ENCODE data around the gene CKS2.
A peak's percentile ranks its signal among the peaks of the same experiment; 100 is the strongest.
"Not testable (repeated sequence)": the region's sequence is repeated elsewhere in the genome, so short reads cannot be mapped to it uniquely, and the experiment has no call there.

The CKS2 gene

DNA sequence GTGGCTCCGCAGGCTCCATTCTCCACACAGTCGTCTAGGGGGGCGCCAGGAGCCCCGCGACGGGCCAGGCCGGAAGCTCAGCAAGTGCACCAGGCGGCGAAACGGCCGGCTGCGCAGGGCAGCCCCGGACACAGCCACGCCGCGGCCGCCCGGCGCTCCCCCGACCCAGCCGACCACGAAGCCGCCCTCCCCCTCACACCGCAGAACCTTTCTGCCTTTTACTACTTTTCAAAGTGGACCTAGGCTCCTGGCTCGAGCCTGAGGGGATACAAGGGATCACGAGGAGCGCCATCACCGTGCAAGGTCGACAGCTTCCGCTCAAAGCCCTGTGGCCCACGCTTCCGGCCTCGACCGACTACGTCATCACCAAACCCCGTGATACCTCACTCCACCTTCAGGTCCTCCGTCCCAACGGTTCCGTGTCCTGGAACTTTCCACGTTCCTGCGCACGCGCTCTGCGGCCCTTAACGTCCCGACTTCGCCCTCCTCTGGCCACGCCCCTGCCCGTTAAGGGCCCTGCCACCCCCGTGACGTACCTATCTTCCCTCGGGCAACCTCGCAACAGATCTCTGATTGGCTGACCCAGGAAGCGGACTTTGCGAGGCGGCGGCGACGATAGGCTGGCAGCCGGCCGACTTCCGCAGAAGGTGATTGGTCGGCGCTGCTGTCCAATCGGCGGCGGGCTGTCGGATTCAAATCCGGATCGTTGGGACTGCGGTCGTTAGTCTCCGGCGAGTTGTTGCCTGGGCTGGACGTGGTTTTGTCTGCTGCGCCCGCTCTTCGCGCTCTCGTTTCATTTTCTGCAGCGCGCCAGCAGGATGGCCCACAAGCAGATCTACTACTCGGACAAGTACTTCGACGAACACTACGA, at the start of gene CKS2:
Gene CKS2 (plus strand): TSS at position 721 of the 871 bp plus-strand sequence. CDS start 98 bp downstream, at position 819.
- peak; percentile 98 for DNase-seq

DNA sequence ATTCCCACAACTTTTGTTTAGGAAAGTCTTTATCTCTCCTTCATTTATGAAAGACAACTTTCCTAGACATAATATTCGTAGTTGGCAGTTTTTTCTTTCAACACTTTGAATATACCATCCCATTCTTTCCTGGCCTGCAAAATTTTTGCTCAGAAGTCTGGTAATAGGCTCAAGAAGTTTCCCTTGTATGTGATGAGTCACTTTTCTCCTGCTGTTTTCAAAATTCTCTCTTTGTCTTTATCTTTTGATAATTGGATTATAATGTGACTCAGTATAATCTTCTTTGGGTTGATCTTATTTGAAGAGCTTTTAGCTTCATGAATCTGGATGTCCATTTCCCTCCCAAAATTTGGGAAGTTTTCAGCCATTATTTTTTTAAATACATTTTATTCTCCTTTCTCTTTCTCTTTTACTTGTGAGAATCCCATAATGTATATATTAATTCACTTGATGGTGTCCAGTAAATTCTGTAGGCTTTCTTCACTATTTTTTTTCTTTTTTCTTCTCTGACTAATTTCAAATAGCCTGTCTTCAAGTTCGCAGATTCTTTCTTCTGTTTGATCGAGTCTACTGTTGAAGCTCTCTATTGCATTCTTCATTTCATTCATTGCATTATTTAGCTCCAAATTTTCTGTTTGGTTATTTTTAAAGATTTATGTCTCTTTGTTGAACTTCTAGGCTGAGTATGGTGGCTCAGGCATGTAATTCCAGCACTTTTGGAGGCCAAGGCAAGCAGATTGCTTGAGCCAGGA, 37.3 kb upstream of the CKS2 start:
- DNase-seq, result no peak

DNA sequence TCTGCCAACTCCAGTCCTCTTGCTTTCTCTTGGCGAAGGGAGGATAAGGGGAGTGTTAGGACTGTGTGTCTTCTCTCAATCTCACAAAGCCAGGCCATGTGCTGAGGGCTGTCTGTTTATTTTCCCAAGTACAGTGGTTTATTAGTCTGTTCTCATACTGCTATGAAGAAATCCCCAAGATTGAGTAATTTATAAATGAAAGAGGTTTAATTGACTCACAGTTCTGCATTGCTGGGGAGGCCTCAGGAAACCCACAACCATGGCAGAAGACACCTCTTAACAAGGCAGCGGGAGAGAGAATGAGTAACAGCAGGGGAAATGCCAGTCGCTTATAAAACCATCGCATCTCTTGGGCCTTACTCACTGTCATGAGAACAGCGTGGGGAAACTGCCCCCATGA, 36.2 kb upstream of the CKS2 start:
- no peak for DNase-seq

DNA sequence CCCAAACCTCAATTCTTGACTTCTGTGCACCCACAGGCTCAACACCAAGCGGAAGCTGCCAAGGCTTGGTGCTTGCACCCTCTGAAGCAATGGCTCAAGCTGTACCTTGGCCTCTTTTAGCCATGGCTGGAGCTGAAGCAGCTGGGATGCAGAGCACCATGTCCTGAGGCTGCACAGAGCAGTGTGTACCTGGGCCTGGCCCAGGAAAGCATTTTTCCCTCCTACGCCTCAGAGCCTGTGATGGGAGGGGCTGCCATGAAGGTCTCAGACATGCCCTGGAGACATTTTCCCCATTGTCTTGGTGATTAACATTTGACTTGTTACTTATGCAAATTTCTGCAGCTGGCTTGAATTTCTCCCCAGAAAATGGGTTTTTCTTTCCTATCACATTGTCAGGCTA, 35.0 kb upstream of the CKS2 start:
- DNase-seq, result not testable (repeated sequence)

DNA sequence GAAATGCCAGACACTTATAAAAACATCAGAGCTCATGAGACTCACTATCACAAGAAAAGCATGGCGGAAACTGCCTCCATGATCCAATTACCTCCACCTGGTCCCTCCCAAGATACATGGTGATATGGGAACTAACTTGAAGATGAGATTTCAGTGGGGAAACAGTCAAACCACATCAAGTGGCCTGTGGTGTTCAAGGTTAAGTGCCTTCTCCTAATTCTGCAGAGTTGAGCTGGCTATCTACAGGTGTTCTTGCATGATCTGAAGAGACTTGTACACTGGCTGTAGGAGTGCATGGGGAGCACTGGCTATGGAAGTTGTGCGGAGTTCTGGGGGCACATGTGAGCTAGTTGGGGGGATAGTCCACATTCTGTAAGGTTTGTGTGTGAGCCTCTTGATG, 34.0 kb upstream of the CKS2 start:
- no peak for DNase-seq

DNA sequence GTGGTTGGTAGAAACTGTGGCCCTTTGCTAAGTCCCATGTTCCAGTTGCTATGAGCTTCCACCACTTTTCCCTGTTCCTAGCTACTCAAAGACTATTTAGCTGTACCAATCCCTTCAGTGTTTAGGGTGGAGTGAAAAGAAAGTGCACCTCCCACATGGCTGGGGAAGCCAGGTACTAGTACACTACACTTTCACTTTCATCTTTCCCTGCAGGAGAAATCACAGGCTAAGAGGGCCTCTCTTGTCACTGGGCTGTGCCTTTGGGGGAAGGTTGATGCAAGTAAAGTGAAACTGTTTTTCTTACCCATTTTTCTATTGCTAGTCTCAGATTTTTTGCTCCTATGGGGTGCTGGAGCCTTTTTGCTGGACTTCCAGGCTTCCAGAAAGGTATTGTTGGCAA, 33.5 kb upstream of the CKS2 start:
- no peak for DNase-seq

DNA sequence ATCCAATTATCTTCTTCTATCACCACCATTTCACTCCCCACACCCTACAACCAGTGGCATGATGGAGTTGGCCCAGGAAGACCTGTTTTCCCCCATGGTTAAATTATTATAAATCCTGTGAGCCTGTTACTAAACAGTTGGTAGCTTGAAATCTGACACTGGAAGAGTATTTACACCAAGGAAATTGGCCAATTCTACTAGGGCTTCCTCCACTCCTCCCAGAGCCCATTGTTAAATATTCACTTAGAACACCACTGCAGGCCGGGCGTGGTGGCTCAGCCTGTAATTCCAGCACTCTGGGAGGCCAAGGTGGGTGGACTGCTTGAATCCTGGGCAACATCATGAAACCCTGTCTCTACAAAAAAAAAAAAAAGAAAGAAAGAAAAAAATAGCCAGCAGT, 32.4 kb upstream of the CKS2 start:
- no peak for DNase-seq

DNA sequence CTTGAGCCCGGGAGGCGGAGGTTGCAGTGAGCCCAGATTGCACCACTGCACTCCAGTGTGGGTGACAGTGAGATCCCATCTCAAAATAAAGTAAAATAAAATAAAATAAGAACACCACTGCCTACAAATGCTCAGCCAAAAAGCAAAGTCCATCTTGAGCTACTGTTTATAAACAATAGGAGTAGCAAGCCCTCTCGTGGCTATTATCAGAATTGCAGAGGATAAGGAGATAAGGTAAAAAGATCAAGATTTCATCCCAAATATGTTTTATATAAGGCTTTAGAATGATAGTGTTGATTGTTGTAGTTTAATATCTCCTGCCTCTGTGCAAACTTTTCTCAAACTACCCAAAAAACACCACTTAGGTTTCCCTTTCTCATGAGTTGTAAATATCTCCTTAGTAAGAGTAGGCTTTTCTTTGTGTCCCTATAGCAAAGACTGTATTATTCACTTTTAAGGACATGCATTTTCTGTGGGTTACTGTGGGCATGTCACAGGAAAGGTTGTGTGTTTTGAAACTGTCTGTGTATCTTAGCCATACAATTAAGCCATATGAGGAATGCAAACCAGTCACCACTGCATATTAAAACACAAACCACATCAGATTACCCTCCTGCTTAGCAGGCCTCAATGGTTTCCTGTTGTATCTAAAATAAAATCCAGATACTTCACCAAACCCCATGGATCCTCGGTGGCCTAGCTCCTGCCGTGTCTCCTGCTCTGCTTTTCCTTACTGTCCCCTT, 31.8 kb upstream of the CKS2 start:
- peak; percentile 8 for DNase-seq

DNA sequence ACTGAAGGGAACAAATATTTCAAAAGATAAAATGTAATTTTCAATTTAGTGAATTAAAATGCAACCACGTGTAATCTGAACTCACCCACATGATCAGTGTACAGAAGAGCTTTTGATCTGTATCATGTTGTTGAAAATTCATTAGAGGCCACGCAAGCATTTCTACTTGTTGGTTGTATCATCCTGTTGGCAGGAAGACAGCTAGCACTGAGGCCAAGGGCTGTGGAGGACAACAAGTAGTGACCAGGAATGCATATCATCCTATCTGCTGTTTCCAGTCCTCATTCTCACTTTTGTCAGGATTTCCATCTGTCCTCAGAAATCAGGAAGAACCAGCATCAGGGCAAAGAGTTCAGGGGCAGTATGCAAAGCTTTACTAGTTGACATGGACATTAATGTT, 29.9 kb upstream of the CKS2 start:
- DNase-seq, result no peak

DNA sequence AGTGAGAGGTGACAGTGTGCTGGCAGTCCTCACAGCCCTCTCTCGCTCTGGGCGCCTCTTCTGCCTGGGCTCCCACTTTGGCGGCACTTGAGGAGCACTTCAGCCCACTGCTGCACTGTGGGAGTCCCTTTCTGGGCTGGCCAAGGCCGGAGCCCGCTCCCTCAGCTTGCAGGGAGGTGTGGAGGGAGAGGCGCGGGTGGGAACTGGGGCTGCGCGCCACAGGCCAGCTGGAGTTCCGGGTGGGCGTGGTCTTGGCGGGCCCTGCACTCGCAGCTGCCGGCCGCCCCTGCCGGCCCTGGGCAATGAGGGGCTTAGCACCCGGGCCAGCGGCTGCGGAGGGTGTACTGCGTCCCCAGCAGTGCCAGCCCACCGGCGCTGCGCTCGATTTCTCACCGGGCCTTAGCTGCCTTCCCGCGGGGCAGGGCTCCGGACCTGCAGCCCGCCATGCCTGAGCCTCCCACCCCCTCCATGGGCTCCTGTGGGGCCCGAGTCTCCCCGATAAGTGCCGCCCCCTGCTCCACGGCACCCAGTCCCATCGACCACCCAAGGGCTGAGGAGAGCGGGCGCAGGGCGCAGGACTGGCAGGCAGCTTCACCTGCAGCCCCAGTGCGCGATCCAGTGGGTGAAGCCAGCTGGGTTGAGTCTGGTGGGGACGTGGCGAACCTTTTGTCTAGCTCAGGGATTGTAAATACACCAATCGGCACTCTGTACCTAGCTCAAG, 28.6 kb upstream of the CKS2 start:
- DNase-seq, result not testable (repeated sequence)

DNA sequence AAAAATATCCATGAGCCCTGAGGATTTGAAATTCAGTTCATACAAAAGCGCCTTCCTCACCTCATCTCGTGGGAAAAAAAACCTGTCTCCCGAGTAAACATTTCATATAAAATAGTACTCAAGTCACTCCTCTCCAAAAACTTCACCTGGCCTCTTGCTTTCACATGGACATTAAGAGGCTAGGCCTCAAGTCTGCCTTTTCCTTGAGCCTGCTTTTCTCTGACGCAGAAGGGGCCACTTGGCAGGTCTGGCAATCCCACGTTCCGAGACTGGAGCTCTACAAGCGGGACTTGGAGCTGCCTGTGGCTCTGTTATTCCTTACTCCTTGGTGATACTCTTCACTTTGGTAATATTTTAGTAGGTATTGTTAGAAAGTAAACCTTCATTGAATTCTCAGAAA, 26.9 kb upstream of the CKS2 start:
- no peak for DNase-seq

DNA sequence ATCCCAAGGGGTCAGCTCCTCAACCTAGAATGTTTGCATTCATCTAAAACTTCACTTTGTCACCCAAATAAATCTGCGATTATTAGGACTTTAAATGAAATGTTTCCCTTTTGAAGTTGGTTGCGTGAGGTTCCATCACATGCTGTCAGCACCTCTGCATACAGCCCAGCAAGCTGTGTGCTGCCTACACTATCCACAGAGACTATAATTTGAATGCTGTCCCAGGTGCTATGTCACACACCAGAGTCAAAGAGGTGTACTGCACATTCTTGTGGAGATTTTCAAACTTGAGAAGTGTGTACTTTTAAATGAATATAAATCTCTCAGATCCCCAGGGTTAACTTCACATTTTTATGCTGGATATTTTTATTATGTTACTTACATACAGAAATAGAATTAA, 19.3 kb upstream of the CKS2 start:
- no peak for DNase-seq

DNA sequence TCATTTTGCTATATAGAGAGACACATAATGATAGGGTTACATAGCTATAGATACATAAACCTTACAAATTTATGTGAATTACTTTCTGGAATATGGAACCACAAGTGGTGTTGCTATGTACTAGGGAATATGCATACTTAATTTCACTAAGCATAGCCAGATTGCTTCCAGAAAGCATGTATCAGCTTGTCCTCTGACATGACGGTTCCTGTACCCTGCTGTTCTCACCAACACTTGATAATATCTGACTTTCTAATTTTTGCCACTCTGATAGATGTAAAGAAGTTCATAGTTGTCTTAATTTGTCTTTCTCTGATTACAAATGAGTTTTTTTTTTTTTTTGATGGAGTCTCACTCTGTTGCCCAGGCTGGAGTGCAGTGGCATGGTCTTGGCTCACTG, 18.0 kb upstream of the CKS2 start:
- DNase-seq, result no peak

DNA sequence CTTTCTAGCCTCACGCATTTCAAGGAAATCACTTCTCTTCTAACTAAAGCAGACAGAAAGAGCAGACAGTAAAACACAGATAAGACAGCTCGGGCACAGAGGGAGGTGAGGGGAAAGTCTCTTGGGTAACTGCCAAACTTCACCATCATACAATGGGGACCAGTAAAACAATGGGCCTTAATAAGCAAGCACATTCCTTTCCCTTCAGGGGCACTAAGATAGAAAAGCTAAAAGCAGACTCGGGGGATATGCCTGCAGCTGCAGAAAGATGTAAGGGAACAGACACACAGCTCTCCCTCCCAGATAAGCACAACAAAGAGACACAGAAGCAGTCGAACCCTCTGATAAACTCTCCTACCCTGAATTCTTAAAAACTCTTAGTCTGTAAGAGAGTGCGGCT, 15.6 kb upstream of the CKS2 start:
- DNase-seq, result no peak

DNA sequence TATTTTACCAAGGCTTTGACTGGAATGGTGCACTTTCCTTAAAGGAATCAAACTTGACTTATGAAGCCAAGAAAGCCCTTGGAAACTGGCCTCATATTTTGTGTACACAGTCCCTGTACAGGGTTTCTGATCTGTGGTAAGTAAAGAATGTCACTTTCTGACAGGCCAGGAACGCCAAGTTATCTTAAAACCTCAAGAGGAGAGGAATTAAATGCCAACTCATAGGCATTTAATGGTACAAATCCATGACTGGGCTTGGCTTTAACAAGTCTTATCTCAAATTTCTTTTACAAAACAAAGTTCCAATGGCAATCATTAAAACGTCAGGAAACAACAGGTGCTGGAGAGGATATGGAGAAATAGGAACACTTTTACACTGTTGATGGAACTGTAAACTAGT, 9.0 kb upstream of the CKS2 start:
- not testable (repeated sequence) for DNase-seq

DNA sequence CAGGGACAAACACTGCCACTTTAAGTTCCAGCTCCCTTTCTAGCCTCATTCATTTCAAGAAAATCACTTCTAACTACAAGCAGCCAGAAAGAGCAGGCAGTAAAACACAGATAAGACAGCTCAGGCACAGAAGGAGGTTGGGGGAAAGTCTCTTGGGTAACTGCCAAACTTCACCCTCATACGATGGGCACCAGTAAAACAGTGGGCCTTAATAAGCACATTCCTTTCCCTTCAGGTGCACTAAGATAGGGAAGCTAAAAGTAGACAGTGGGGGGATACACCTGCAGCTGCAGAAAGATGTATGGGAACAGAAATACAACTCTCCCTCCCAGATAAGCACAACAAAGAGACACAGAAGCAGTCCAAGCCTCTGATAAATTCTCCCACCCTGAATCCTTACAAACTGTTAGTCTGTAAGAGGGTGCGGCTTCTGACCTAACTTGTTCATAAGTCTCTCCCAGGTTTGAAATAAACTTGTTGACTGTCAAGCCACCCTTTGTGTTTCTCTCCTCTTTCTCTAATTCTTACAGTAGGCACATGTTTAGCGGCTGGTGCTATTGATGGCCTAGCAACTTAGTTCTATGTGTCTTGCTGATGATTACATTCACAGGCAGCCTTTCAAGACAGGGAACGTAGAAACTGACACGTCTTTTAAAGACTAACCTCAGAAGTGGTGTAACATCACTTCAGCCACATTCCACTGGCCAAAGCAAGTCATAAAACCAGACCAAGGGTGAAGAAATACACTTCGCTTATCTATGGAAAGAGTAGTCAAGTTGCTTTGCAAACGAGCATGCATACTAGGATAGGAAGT, 6.8 kb upstream of the CKS2 start:
- no peak for DNase-seq

DNA sequence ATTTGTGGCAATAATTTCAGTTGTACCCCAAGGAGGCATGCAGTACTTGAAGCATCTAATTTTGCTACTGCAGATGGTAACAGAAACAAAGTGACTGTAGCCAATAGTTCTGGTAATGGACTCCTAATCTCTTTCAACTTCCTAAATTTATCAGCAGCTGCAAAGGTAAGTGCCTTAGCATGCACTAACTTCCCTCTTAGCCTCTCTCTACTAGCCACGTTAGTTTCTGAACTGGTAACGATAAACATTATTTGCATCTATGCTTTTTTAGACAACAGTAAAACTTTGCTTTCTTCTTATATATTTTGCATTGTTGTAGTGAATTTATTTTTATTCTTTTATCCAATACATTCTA, 6.2 kb upstream of the CKS2 start:
- DNase-seq, result no peak

DNA sequence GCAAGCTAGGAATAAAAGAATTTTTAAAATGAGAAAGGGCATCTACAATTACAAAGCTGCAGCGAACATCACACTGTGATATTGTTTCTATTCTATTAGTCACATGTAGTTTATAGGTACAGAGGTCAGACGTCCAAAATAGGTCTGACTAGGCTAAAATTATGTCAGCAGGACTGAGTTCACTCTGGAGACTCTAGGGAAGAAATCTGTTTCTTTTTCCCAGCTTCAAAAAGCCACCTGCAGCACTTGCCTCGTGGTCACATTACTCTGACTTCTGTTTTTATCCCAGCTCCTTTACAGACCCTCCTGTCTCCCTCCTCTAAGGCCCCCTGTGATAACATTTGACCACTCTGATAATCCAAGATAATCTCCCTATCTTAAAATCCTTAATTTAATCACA, 5.1 kb upstream of the CKS2 start:
- no peak for DNase-seq

DNA sequence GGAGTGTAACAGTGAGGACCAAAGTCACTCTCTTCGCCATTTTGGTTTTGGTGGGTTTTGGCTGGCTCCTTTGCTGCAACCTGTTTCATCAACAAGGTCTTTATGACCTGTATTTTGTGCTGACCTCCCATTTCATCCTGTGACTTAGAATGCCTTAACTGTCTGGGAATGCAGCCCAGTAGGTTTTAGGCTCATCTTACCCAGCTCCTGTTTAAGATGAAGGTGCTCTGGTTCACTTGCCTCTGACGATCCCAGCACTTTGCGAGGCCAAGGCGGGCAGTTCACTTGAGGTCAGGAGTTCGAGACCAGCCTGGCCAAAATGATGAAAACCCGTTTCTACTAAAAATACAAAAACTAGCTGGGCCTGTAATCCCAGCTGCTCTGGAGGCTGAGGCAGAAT, 1.8 kb upstream of the CKS2 start:
- DNase-seq, result no peak

DNA sequence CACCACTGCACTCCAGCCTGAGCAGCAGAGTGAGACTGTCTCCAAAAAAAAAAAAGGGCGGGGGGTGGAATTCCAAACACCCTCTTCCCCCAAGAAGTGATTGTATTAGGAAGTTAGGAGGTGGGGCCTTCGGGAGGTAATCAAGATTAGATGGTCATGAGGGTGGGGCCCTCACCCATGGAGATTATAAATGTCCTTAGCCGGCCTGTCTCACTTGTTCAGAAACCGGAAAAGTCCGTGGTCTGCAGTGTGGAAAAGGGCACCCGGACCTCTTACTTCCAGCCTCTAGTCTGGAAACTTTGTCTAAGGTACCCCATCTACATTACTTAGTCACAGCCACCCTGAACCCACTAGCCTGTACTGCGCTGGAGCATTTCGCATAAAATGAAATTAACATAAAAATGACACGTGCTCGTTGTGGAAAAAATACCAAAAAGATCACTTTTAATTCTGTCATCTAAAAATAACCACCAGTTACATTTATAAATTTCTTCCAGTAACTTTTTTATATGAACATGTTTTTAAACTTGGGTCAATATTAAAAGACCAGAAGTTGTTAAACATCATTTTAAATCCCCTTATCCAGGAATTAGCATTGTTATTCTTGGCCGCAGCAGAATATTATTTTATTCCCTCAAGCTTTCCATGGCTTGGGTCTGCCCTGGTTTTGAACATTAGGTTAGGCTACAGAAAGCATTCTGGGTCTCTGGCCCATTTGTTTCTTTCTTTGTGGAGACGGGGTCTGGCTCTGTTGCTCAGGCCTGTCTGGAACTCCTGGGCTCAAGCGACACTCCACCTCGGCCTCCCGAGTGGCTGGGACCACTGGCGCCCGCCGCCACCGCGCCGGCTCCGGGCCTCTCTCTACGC, 1.2 kb upstream of the CKS2 start:
- no peak for DNase-seq

Measured in DMS 273 treated with DMSO at 0.1 percent for 48 hours (cell line).